SH-SY5Y (cell line): ENCODE results near the gene IRAK1BP1.

Experiments used
- GATA2 ChIP-seq: IDR thresholded peaks from 2 replicates; pipeline ENCODE4 v1.6.1; 2011; ENCODE audit warnings: mild to moderate bottlenecking, low read depth, low read length
- GATA3 ChIP-seq: IDR thresholded peaks from 2 replicates; pipeline ENCODE4 v1.6.1; 2011; ENCODE audit warnings: low read depth, mild to moderate bottlenecking, low read length, moderate library complexity

GRCh38 chr6:78947529-78947928 lies 80.2 kb downstream of the IRAK1BP1 start:
- TF ChIP-seq GATA3, result no peak
- no peak for TF ChIP-seq GATA2
